ENCODE results near the gene PALM. TPM values are rescaled to one million over a fixed set of nuclear protein-coding genes. Genes with fewer than 3 reads are reported as not detected.

PALM gene
- total RNA-seq, 1 experiment from 2014 or later: 18.5 TPM

DNA sequence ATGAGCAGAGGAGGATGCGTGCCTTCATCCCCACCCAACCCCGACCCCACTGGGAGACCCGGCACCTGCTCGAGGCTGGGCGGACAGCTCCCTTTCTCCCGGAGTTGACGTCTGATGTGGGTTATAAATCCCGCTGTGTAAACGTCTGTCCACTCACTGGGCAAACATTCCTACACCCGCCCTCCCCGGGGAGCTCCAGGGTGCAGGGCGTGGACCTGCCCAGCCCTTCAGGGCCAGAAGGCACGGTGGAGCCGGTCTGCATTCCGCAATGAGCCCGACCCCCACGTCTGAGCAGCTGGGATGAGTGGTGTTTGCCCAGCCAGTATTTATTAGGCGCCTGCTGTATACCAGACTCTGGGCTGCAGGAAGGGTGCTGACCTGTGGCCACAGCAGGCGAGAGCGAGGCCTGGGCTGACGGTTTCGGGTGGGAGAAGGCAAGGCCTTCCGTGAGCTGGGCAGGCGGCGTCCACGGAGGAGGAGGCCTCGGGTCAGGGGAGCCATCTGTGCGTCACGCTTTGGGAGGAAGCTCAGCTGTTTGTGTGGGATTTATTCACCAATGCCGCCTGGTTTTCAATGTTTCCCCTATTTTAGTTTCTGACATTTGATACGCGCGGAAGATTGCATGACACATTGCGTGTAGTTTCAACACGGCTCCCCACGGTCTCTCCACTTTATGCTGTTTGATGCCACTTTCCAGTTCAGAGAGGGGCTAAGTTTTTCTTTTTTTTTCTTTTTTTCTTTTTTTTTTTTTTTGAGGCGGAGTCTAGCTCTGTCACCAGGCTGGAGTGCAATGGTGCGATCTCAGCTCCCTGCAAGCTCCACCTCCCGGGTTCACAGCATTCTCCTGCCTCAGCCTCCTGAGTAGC lies 44.1 kb downstream of the PALM start:
- Histone ChIP-seq H3K9me3 (ENCODE audit: control insufficient read depth, low read depth, low read length) (no peaks in the 10 kb centered on the region), H3T11ph (ENCODE audit: low read length) (no peak overlapping the region), H2BK120ac (ENCODE audit: low read depth, low read length, poor library complexity, severe bottlenecking) (no peak overlapping the region), H4K5ac (ENCODE audit: insufficient read length, low read depth, low read length) (no peak overlapping the region), H3K4me1 (ENCODE audit: insufficient read depth, low read length) (no peaks in the 10 kb centered on the region), H2BK5ac (ENCODE audit: insufficient read length, low read length) (no peak overlapping the region), H3K9ac (ENCODE audit: extremely low read depth, insufficient read length, low read length) (no peak overlapping the region), H3K27ac (ENCODE audit: insufficient read length, low read depth, low read length) (no peak overlapping the region), H3K79me1 (ENCODE audit: insufficient read depth, low read depth, low read length, poor library complexity, severe bottlenecking) (no peaks in the 10 kb centered on the region), H2BK12ac (ENCODE audit: insufficient read length, low read depth, low read length) (no peak overlapping the region), H3K4ac (ENCODE audit: low read depth, low read length) (no peak overlapping the region), H3K23me2 (ENCODE audit: insufficient read length, low read depth, low read length, poor library complexity, severe bottlenecking) (no peaks in the 10 kb centered on the region), H3K27me3 (ENCODE audit: insufficient read depth, low read length) (no peaks in the 10 kb centered on the region), H3K18ac (ENCODE audit: insufficient read length, low read depth, low read length) (no peak overlapping the region), H2BK15ac (ENCODE audit: low read depth, low read length) (no peak overlapping the region), H4K8ac (replicated peaks; ENCODE audit: insufficient read length, low read depth, low read length) (no peak overlapping the region), H3K23ac (ENCODE audit: insufficient read length, low read depth, low read length) (no peak overlapping the region), H3K14ac (ENCODE audit: insufficient read depth, low read length) (no peak overlapping the region), H3K56ac (ENCODE audit: insufficient read length, low read depth, low read length) (no peak overlapping the region), H4K20me1 (ENCODE audit: control insufficient read depth, insufficient read depth, insufficient read length) (no peaks in the 10 kb centered on the region), H3K79me2 (ENCODE audit: insufficient read depth, low read length) (no peaks in the 10 kb centered on the region), H2AK5ac (ENCODE audit: insufficient read length, low read length) (no peak overlapping the region), H4K91ac (ENCODE audit: insufficient read length, low read depth, low read length) (no peak overlapping the region), H2AFZ (ENCODE audit: low read length) (no peak overlapping the region), H2BK20ac (ENCODE audit: low read depth, low read length, poor library complexity, severe bottlenecking) (no peak overlapping the region), H3K4me2 (ENCODE audit: insufficient read depth, insufficient read length, low read length) (no peak overlapping the region)
- TF ChIP-seq, protein P1, sequence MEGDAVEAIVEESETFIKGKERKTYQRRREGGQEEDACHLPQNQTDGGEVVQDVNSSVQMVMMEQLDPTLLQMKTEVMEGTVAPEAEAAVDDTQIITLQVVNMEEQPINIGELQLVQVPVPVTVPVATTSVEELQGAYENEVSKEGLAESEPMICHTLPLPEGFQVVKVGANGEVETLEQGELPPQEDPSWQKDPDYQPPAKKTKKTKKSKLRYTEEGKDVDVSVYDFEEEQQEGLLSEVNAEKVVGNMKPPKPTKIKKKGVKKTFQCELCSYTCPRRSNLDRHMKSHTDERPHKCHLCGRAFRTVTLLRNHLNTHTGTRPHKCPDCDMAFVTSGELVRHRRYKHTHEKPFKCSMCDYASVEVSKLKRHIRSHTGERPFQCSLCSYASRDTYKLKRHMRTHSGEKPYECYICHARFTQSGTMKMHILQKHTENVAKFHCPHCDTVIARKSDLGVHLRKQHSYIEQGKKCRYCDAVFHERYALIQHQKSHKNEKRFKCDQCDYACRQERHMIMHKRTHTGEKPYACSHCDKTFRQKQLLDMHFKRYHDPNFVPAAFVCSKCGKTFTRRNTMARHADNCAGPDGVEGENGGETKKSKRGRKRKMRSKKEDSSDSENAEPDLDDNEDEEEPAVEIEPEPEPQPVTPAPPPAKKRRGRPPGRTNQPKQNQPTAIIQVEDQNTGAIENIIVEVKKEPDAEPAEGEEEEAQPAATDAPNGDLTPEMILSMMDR (conservative IDR thresholded peaks at IDR 0.05): no peak
- H3K27ac Mint-ChIP-seq: no peak overlapping the region; a peak in 1 of 7 replicates
- 0 out of 4 replicates have a peak, but pooled peaks cover 0 to 8% of the 10 kb centered on the region in 2 experiments for H3K4me1 Mint-ChIP-seq
- peaks cover 2 to 4% of the 10 kb centered on the region in 2 experiments; a peak in 2 of 5 replicates for H3K9me3 Mint-ChIP-seq
- H3K36me3 Mint-ChIP-seq (ENCODE audit: insufficient read depth in 1 of 3, low read depth in 3 of 3): no peaks in the 10 kb centered on the region
- H3K4me3 Mint-ChIP-seq: no peak overlapping the region
- WGBS (ENCODE audit: extremely low coverage, insufficient read length, low lambda C conversion rate): no CpG with 5 or more reads among the region's 39 CpGs
- no peak for DNase-seq
- H3K27me3 Mint-ChIP-seq (ENCODE audit: low read depth): peaks cover 4% of the 10 kb centered on the region; the same call in 1 of the 2 replicates
